GM21367 (cell line): ENCODE results near the gene SLC35F3.

Experiments used
- ATAC-seq: cut with Tn5 transposase; IDR thresholded peaks from one replicate; pipeline ENCODE4 v1.9.1; 2021; ENCODE audit not compliant: unreplicated experiment

SLC35F3 gene

GRCh38 chr1:234019387-234019786 is 114.9 kb downstream of the SLC35F3 start:
- no peak for ATAC-seq

- ATAC-seq = no peak
These were observed 117.8 kb downstream of the SLC35F3 start for GRCh38 chr1:234022302-234022701.

GRCh38 chr1:234039603-234040002 is 135.1 kb downstream of the SLC35F3 start:
- no peak for ATAC-seq

- ATAC-seq = no peak
These were observed 136.2 kb downstream of the SLC35F3 start for GRCh38 chr1:234040446-234041317.

- no peak for ATAC-seq
These were observed 139.6 kb downstream of the SLC35F3 start for GRCh38 chr1:234044079-234044478.

GRCh38 chr1:234047123-234047522 is 142.6 kb downstream of the SLC35F3 start:
- no peak for ATAC-seq

- no peak for ATAC-seq
These were observed 157.7 kb downstream of the SLC35F3 start for GRCh38 chr1:234062166-234062565.

GRCh38 chr1:234065794-234066447 is 161.4 kb downstream of the SLC35F3 start:
- ATAC-seq = peak; percentile 51

- no peak for ATAC-seq
These were observed 163.3 kb downstream of the SLC35F3 start for GRCh38 chr1:234067581-234068337.

- ATAC-seq = no peak
These were observed 165.3 kb downstream of the SLC35F3 start for GRCh38 chr1:234069760-234070159.

- no peak for ATAC-seq
These were observed 168.3 kb downstream of the SLC35F3 start for GRCh38 chr1:234072793-234073192.

GRCh38 chr1:234078143-234078542 is 173.7 kb downstream of the SLC35F3 start:
- ATAC-seq = no peak

GRCh38 chr1:234079896-234080295 is 175.4 kb downstream of the SLC35F3 start:
- ATAC-seq = no peak

- ATAC-seq = no peak
These were observed 179.0 kb downstream of the SLC35F3 start for GRCh38 chr1:234083460-234083859.

- no peak for ATAC-seq
These were observed 184.9 kb downstream of the SLC35F3 start for GRCh38 chr1:234089396-234089795.

- ATAC-seq = no peak
These were observed 186.0 kb downstream of the SLC35F3 start for GRCh38 chr1:234090212-234091064.

- ATAC-seq = no peak
These were observed 186.6 kb downstream of the SLC35F3 start for GRCh38 chr1:234091065-234091401.

- no peak for ATAC-seq
These were observed 187.4 kb downstream of the SLC35F3 start for GRCh38 chr1:234091876-234092275.

GRCh38 chr1:234093107-234093506 is 188.6 kb downstream of the SLC35F3 start:
- ATAC-seq = no peak

- ATAC-seq = no peak
These were observed 189.3 kb downstream of the SLC35F3 start for GRCh38 chr1:234093741-234094140.

- ATAC-seq = no peak
These were observed 189.7 kb downstream of the SLC35F3 start for GRCh38 chr1:234094172-234094571.
